Uterus (tissue), 4 donors: ENCODE data around the gene C8A. TPM values are rescaled to one million over a fixed set of nuclear protein-coding genes. Genes with fewer than 3 reads are reported as not detected.

Experiments used
- DNase-seq, 2 donors: peaks; one replicate each; pipeline ENCODE4 v3.0.0-alpha.2; 2019 to 2020
- H3K27ac ChIP-seq, 2 donors: fragments of 200-600 bp; sonication (generic); 1 replicate in 1 of 2; 2 replicates in 1 of 2; pipeline ENCODE4 v1.5.1; 2016 to 2018
- H3K27me3 ChIP-seq, 2 donors: fragments of 200-600 bp; sonication (generic); one replicate each; pipeline ENCODE4 v1.5.1; 2018 to 2019; ENCODE audit warnings: control low read depth in 1 of 2
- H3K36me3 ChIP-seq, 2 donors: fragments of 200-600 bp; sonication (generic); one replicate each; pipeline ENCODE4 v1.5.1; 2019; ENCODE audit warnings: control low read depth in 1 of 2
- H3K4me1 ChIP-seq, 2 donors: fragments of 200-600 bp; sonication (generic); one replicate each; pipeline ENCODE4 v1.5.1; 2018 to 2019; ENCODE audit warnings: control low read depth in 1 of 2
- H3K4me3 ChIP-seq, 2 donors: fragments of 200-600 bp; sonication (generic); 1 replicate in 1 of 2; 2 replicates in 1 of 2; pipeline ENCODE4 v1.5.1; 2018 to 2019; ENCODE audit warnings: mild to moderate bottlenecking in 1 of 2
- H3K9me3 ChIP-seq, 2 donors: fragments of 200-600 bp; sonication (generic); one replicate each; pipeline ENCODE4 v1.5.1; 2019; ENCODE audit warnings: control low read depth in 1 of 2
- CTCF ChIP-seq, 4 experiments: fragments of 200-600 bp in 2 of 4; fragments of 450-650 bp in 2 of 4; sonication (generic) in 2 of 4; IDR thresholded peaks; one replicate each; pipeline ENCODE4 v1.5.1; 2016 to 2019; ENCODE audit warnings: antibody characterized with exemption in 4 of 4, mild to moderate bottlenecking in 2 of 4, moderate library complexity in 1 of 4
- POLR2A ChIP-seq, 2 donors: fragments of 450-650 bp; IDR thresholded peaks; one replicate each; pipeline ENCODE4 v1.6.1; 2016; ENCODE audit warnings: antibody characterized with exemption in 2 of 2, mild to moderate bottlenecking in 1 of 2, moderate library complexity in 1 of 2
- intact Hi-C: fragments of 100-400 bp; cut with DNase I; formaldehyde crosslinking; loops from one replicate; pipeline ENCODE4 v1.15.1; 2023; ENCODE audit warnings: low total_unique reads
- total RNA-seq, 4 donors: library from RNA; depleted of rRNA in 3 of 4; stranded (reverse); fragments of >200 nt in 3 of 4; gene quantifications; one replicate each; pipeline versions ENCODE4 v1.1.0 to v1.2.4, GENCODE V29; 2014 to 2023
- donor health status: DM: yes; HTN: yes; CAD: no.

The C8A gene
- total RNA-seq, 4 donors from 2014 or later, result not detected

- H3K27me3 ChIP-seq, result no peaks in the 10 kb centered on the region
- TF ChIP-seq POLR2A (IDR thresholded peaks at IDR 0.05) (no peak), CTCF (IDR thresholded peaks at IDR 0.05) (no peak)
- DNase-seq, result no peak
- intact Hi-C loops, result no loop called here
- H3K9me3 ChIP-seq, result no peaks in the 10 kb centered on the region
- H3K36me3 ChIP-seq, result no peaks in the 10 kb centered on the region
- H3K4me3 ChIP-seq, result no peak overlapping the region
- H3K27ac ChIP-seq, result no peak overlapping the region
- no peaks in the 10 kb centered on the region for H3K4me1 ChIP-seq
Measured at GRCh38 chr1:56924116-56924515, 69.5 kb downstream of the C8A start.

- Histone ChIP-seq H3K4me3 (no peak overlapping the region), H3K9me3 (no peaks in the 10 kb centered on the region), H3K4me1 (no peaks in the 10 kb centered on the region), H3K27ac (no peak overlapping the region), H3K27me3 (no peaks in the 10 kb centered on the region), H3K36me3 (no peaks in the 10 kb centered on the region)
- TF ChIP-seq CTCF (IDR thresholded peaks at IDR 0.05) (no peak), POLR2A (IDR thresholded peaks at IDR 0.05) (no peak)
- intact Hi-C loops, result no loop called here
- no peak for DNase-seq
Measured at GRCh38 chr1:56925193-56925592, 70.6 kb downstream of the C8A start.

- no peaks in the 10 kb centered on the region for H3K4me1 ChIP-seq
- no peak for DNase-seq
- H3K36me3 ChIP-seq, result no peaks in the 10 kb centered on the region
- no peaks in the 10 kb centered on the region for H3K9me3 ChIP-seq
- no peaks in the 10 kb centered on the region for H3K27me3 ChIP-seq
- H3K4me3 ChIP-seq, result no peak overlapping the region
- intact Hi-C loops, result no loop called here
- H3K27ac ChIP-seq, result no peak overlapping the region
- TF ChIP-seq CTCF (IDR thresholded peaks at IDR 0.05) (no peak), POLR2A (IDR thresholded peaks at IDR 0.05) (no peak)
Measured at GRCh38 chr1:56927171-56927570, 72.6 kb downstream of the C8A start.

GRCh38 chr1:56927986-56928385, 73.4 kb downstream of the C8A start:
- H3K36me3 ChIP-seq, result no peaks in the 10 kb centered on the region
- no peak for TF ChIP-seq POLR2A (IDR thresholded peaks at IDR 0.05)
- no peak for TF ChIP-seq CTCF (IDR thresholded peaks at IDR 0.05)
- H3K27ac ChIP-seq, result no peak overlapping the region
- no peaks in the 10 kb centered on the region for H3K4me1 ChIP-seq
- H3K9me3 ChIP-seq, result no peaks in the 10 kb centered on the region
- no peak overlapping the region for H3K4me3 ChIP-seq
- H3K27me3 ChIP-seq, result no peaks in the 10 kb centered on the region
- DNase-seq, result no peak
- intact Hi-C loops, result no loop called here

- H3K36me3 ChIP-seq, result no peaks in the 10 kb centered on the region
- TF ChIP-seq CTCF (IDR thresholded peaks at IDR 0.05) (no peak), POLR2A (IDR thresholded peaks at IDR 0.05) (no peak)
- no peak overlapping the region for H3K4me3 ChIP-seq
- no peak overlapping the region for H3K27ac ChIP-seq
- no peaks in the 10 kb centered on the region for H3K27me3 ChIP-seq
- H3K9me3 ChIP-seq, result no peaks in the 10 kb centered on the region
- H3K4me1 ChIP-seq, result no peaks in the 10 kb centered on the region
- no peak for DNase-seq
- intact Hi-C loops, result no loop called here
Measured at GRCh38 chr1:56929492-56929891, 74.9 kb downstream of the C8A start.
